ENCODE measurements around the gene PHACTR3. TPM values are rescaled to one million over a fixed set of nuclear protein-coding genes. Genes with fewer than 3 reads are reported as not detected.
A peak's percentile ranks its signal among the peaks of the same experiment; 100 is the strongest.

Gene PHACTR3
- total and polyA plus RNA-seq, 4 donors, result 0.14 to 0.42 (median 0.17) TPM

DNA sequence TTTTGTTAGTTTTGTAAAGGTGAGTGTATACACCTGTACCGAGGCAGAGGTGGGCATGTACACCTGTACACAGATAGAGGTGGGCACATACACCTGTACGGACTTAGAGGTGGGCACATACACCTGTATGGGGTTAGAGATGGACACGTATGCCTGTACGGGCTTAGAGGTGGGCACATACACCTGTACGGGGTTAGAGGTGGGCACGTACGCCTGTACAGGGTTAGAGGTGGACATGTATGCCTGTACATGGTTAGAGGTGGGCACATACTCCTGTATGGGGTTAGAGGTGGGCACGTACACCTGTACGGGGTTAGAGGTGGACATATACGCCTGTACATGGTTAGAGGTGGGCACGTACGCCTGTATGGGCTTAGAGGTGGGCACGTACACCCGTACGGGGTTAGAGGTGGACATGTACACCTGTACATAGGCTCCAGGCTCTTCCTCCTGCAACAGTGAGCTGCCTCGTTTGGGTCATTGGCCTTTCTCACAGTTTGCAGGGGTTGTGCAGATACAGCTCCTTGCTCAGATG is 63.7 kb downstream of the PHACTR3 start:
- no peak overlapping the region for H3K9ac ChIP-seq (ENCODE audit: low read depth in 1 of 2, low read length in 2 of 2)
- TF ChIP-seq, protein P1, sequence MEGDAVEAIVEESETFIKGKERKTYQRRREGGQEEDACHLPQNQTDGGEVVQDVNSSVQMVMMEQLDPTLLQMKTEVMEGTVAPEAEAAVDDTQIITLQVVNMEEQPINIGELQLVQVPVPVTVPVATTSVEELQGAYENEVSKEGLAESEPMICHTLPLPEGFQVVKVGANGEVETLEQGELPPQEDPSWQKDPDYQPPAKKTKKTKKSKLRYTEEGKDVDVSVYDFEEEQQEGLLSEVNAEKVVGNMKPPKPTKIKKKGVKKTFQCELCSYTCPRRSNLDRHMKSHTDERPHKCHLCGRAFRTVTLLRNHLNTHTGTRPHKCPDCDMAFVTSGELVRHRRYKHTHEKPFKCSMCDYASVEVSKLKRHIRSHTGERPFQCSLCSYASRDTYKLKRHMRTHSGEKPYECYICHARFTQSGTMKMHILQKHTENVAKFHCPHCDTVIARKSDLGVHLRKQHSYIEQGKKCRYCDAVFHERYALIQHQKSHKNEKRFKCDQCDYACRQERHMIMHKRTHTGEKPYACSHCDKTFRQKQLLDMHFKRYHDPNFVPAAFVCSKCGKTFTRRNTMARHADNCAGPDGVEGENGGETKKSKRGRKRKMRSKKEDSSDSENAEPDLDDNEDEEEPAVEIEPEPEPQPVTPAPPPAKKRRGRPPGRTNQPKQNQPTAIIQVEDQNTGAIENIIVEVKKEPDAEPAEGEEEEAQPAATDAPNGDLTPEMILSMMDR (IDR thresholded peaks at IDR 0.05; ENCODE audit: low read depth, low read length, missing input control), result no peak
- TF ChIP-seq EGR1 (IDR thresholded peaks at IDR 0.05; ENCODE audit: low read depth in 2 of 2) (no peak), FOXA1 (IDR thresholded peaks at IDR 0.05) (no peak)
- H3K4me3 ChIP-seq (ENCODE audit: low read depth in 1 of 3, low read length in 3 of 3), result no peak overlapping the region
- DNase-seq (ENCODE audit: low spot score), result peak; percentile 31
- peaks cover 0 to 3% (median 0%) of the 10 kb centered on the region in 4 donors for H3K27me3 ChIP-seq (ENCODE audit: control insufficient read depth in 4 of 4, insufficient read depth in 4 of 4, low read length in 3 of 4)
- H3K36me3 ChIP-seq (ENCODE audit: control insufficient read depth in 4 of 4, insufficient read depth in 3 of 4, low read depth in 1 of 4, low read length in 3 of 4), result no peaks in the 10 kb centered on the region
- 87% methylated on average over 16 of the region's 16 CpGs for WGBS
- H3K27ac ChIP-seq (ENCODE audit: low read depth in 1 of 2, low read length in 2 of 2), result no peak overlapping the region
- no peaks in the 10 kb centered on the region for H3K9me3 ChIP-seq (ENCODE audit: control insufficient read depth in 4 of 4, low read length in 3 of 4)
- no peaks in the 10 kb centered on the region for H3K4me1 ChIP-seq (ENCODE audit: control insufficient read depth in 4 of 4, insufficient read depth in 4 of 4, low read length in 3 of 4)

GRCh38 chr20:59668926-59669850 is 64.8 kb downstream of the PHACTR3 start:
- TF ChIP-seq YY1 (IDR thresholded peaks at IDR 0.05), result no peak
- TF ChIP-seq RAD21 (IDR thresholded peaks at IDR 0.05), result no peak
- TF ChIP-seq, protein P1 (IDR thresholded peaks at IDR 0.05; ENCODE audit: low read depth, low read length, missing input control), result no peak
- TF ChIP-seq HNF4G (IDR thresholded peaks at IDR 0.05), result no peak
- TF ChIP-seq, protein P2, sequence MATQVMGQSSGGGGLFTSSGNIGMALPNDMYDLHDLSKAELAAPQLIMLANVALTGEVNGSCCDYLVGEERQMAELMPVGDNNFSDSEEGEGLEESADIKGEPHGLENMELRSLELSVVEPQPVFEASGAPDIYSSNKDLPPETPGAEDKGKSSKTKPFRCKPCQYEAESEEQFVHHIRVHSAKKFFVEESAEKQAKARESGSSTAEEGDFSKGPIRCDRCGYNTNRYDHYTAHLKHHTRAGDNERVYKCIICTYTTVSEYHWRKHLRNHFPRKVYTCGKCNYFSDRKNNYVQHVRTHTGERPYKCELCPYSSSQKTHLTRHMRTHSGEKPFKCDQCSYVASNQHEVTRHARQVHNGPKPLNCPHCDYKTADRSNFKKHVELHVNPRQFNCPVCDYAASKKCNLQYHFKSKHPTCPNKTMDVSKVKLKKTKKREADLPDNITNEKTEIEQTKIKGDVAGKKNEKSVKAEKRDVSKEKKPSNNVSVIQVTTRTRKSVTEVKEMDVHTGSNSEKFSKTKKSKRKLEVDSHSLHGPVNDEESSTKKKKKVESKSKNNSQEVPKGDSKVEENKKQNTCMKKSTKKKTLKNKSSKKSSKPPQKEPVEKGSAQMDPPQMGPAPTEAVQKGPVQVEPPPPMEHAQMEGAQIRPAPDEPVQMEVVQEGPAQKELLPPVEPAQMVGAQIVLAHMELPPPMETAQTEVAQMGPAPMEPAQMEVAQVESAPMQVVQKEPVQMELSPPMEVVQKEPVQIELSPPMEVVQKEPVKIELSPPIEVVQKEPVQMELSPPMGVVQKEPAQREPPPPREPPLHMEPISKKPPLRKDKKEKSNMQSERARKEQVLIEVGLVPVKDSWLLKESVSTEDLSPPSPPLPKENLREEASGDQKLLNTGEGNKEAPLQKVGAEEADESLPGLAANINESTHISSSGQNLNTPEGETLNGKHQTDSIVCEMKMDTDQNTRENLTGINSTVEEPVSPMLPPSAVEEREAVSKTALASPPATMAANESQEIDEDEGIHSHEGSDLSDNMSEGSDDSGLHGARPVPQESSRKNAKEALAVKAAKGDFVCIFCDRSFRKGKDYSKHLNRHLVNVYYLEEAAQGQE (IDR thresholded peaks at IDR 0.05), result no peak
- TF ChIP-seq, protein P3, sequence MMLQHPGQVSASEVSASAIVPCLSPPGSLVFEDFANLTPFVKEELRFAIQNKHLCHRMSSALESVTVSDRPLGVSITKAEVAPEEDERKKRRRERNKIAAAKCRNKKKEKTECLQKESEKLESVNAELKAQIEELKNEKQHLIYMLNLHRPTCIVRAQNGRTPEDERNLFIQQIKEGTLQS (IDR thresholded peaks at IDR 0.05), result no peak
- TF ChIP-seq JUND (IDR thresholded peaks at IDR 0.05), result no peak
- TF ChIP-seq NR2F2 (IDR thresholded peaks at IDR 0.05), result no peak
- no peak for TF ChIP-seq HNF4A (conservative IDR thresholded peaks at IDR 0.05)
- no peak for TF ChIP-seq SP1 (IDR thresholded peaks at IDR 0.05)
- no peak for TF ChIP-seq FOXA2 (IDR thresholded peaks at IDR 0.05)
- TF ChIP-seq RXRA (IDR thresholded peaks at IDR 0.05), result no peak
- no peak for TF ChIP-seq GABPA (IDR thresholded peaks at IDR 0.05 in 1 of 2, conservative IDR thresholded peaks at IDR 0.05 in 1 of 2)
- TF ChIP-seq, protein P4, sequence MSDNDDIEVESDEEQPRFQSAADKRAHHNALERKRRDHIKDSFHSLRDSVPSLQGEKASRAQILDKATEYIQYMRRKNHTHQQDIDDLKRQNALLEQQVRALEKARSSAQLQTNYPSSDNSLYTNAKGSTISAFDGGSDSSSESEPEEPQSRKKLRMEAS (IDR thresholded peaks at IDR 0.05), result no peak
- no peak for TF ChIP-seq ZBTB33 (IDR thresholded peaks at IDR 0.05)
- TF ChIP-seq EGR1 (IDR thresholded peaks at IDR 0.05; ENCODE audit: low read depth in 2 of 2), result no peak
- Histone ChIP-seq H3K36me3 (ENCODE audit: control insufficient read depth in 4 of 4, insufficient read depth in 3 of 4, low read depth in 1 of 4, low read length in 3 of 4) (no peaks in the 10 kb centered on the region), H3K4me1 (ENCODE audit: control insufficient read depth in 4 of 4, insufficient read depth in 4 of 4, low read length in 3 of 4) (no peaks in the 10 kb centered on the region), H3K9ac (ENCODE audit: low read depth in 1 of 2, low read length in 2 of 2) (no peak overlapping the region), H3K9me3 (ENCODE audit: control insufficient read depth in 4 of 4, low read length in 3 of 4) (no peaks in the 10 kb centered on the region), H3K27ac (ENCODE audit: low read depth in 1 of 2, low read length in 2 of 2) (no peak overlapping the region), H3K27me3 (ENCODE audit: control insufficient read depth in 4 of 4, insufficient read depth in 4 of 4, low read length in 3 of 4) (no peaks in the 10 kb centered on the region), H3K4me3 (ENCODE audit: low read depth in 1 of 3, low read length in 3 of 3) (no peak overlapping the region)
- 78% methylated on average over 11 of the region's 11 CpGs for WGBS
- peak; percentile 17 for DNase-seq (ENCODE audit: low spot score)

Data from liver (tissue), 9 donors.